Uterus (tissue), 2 donors: Measurements from ENCODE around the gene RAP1B.

ENCODE experiments used
- CTCF ChIP-seq, 4 experiments: fragments of 200-600 bp in 2 of 4; fragments of 450-650 bp in 2 of 4; sonication (generic) in 2 of 4; IDR thresholded peaks; one replicate each; pipeline ENCODE4 v1.5.1; 2016 to 2019; ENCODE audit warnings: antibody characterized with exemption in 4 of 4, mild to moderate bottlenecking in 2 of 4, moderate library complexity in 1 of 4
- POLR2A ChIP-seq, 2 donors: fragments of 450-650 bp; IDR thresholded peaks; one replicate each; pipeline ENCODE4 v1.6.1; 2016; ENCODE audit warnings: antibody characterized with exemption in 2 of 2, mild to moderate bottlenecking in 1 of 2, moderate library complexity in 1 of 2

DNA sequence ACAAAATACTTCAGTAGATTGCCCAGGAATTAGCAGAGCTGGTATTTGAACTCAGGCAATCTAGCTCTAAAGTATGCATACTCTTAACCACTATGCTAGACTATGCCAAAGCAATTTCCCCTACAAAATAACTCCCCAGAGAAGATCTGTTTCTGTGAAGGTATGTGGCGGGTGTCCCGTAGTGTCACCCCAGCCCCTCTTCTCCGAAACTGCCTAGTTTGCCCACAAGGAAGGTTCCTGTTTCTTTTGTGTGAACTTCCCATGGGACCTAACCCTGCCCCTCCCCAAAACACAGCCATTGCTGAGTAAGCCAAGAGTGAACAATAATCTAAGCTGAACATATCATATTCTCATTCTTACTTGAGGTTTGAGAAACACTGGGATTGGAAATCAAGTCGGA lies 15.5 kb upstream of the RAP1B start:
- no peak for TF ChIP-seq CTCF (IDR thresholded peaks at IDR 0.05)
- no peak for TF ChIP-seq POLR2A (IDR thresholded peaks at IDR 0.05)
